ENCODE data around the gene LEMD3.

The LEMD3 gene

DNA sequence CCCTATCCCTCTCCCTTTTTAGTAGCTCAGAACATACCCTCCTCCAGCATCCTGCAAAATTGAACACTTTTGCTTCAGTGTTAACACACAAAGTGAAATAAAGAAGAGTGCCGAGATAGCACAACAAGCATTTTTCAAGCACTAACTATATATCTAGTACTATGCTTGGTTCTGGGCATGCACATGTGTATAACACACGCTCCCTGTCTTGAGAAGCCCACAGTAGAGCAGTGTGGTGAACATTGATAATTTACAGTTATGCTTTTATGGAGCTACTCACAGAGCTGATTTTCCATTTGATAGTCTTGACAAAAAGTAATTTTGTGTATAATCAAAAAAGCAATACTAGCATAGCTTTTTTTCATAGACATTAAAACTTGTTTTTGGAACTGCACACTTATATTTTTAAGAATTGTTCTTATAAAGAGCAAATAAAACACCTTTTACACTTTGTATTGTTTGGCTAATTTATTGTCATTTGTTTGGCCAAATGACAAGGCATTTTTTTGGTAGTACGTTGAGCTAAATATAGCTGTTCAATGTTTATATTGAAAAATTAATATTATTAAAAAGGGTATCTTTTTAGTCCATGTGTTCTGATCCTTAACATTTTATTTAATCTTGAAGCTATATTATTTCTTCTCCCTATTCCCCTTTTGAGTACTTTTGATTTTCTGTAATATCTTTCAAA is 39.7 kb downstream of the LEMD3 start:
- no peak for DNase-seq

DNA sequence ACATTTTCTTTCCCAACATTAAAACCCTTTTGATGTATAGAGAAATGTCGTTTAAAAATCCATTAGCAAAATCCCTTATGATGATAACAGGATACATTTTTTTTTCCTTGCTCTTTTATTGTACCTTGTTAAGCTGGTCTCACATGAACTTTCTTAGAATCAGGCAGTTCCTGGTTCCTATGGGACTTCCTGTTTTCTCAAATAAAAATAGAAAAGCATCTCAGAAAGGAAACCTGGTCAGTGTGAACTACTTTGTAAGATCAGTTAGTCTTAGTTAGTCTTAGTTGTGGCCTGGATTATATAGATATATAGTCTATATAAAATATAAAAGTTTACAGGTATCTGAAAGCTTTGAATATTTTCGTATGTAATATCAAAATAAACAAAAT is 40.3 kb downstream of the LEMD3 start:
- no peak for DNase-seq

DNA sequence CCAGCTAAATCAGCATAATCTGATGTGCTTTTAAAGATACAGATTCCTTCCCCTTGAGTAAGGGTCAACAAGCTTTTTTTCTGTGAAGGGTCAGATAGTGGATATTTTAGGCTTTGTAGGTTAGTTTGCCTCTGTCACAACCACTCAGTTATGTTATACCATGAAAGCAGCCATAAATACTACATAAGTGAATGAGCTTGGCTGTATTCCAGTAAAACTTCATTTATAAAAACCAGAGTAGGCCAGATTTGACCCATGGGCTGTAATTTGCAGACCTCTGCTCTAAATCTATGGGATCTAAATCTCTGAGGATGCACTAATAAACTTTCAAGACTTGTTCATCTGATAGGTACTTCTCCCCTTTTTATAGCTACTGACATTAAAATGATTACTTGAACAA is 47.7 kb downstream of the LEMD3 start:
- no peak for DNase-seq

DNA sequence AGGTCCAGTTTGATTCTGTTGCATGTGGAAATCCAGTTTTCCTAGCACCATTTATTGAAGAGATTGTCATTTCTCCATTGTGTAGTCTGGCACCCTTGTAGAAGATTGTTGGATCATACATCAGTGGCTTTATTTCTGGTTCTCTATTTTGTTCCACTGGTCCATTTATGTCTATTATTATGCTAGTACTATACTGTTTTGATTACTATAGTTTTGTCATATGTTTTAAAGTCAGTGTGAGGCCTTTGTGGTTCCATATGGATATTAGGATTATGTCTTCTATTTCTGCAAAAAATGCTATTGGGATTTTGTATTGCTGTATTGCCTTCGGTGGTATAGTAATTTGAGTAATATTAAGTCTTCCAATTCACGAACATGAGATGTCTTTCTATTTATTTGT is 51.4 kb downstream of the LEMD3 start:
- no peak for DNase-seq

DNA sequence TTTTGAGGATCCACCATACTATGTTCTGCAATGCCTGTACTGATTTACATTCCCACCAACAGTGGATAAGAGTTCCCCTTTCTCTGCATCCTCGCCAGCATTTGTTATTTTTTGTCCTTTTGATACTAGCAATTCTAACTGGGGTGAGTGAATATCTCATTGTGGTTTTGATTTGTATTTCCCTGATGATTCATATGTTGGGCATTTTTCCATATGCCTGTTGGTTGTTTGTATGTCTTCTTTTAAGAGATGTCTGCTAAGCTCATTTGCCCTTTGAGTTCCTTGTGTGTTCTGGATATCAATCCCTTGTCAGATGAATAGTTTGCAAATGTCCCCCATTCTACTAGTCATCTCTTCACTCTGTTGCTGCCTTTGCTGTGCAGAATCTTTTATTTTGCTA is 60.1 kb downstream of the LEMD3 start:
- no peak for DNase-seq

DNA sequence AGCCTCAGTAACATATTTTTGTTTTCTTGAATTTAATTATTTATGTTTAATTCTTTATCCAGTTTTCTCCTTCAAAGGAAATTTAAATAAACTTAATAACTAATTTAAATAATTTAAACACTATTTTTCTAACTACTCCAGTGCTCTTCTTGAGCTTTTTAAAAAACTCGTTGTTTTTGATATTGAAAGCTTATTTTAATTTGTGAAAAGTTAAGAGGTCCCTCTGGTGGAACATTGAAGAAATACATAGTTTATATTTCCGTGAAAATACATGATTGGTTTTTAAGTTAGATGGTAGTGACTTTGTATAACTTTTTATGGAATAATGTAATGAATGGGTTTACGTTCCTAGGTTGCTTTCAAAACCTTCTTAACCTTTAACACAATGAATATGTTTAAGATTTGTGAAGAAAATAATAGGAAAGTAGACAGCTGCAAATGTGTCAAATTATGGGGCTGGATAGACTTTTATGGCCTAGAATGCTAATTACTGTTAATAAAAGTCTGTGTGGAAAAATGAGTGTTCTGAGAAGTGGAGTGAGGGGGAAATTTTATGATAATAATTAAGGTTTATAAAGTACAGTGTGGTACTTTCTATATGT is 63.2 kb downstream of the LEMD3 start:
- no peak for DNase-seq

DNA sequence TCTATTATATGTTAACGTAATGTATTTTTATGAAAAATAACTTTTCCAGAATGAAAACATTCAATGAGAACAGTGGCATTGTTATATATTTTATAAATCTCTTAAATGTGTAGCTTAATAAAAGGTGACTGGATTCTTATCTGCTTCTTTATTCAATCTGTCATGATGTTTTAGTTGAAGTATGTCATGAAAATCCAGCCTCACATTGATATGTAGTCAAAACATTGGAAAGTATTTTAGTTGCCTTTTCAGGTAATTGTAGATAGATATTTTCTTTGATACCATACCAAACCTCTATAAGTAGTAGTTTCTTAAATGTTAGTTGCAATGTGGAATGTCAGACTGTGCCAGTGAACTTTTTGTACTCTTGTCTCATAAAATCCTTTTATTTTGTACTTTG is 67.8 kb downstream of the LEMD3 start:
- no peak for DNase-seq

DNA sequence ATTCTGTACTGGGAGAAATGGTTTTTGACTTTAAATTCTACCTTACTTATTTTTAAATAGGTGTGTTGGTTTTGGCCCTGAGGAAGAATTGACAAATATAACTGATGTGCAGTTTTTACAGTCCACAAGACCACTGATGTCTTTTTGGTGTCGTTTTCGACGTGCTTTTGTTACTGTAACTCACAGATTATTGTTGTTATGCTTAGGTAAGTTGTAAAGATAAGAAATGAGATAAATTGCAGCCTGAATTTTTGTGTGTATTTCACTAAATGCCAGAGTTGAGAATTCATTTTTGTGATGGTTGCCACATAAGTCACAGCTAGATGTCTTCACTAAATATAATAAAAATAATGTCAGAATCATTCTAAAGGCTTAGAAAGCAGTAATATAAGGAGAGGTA is 69.2 kb downstream of the LEMD3 start:
- no peak for DNase-seq

DNA sequence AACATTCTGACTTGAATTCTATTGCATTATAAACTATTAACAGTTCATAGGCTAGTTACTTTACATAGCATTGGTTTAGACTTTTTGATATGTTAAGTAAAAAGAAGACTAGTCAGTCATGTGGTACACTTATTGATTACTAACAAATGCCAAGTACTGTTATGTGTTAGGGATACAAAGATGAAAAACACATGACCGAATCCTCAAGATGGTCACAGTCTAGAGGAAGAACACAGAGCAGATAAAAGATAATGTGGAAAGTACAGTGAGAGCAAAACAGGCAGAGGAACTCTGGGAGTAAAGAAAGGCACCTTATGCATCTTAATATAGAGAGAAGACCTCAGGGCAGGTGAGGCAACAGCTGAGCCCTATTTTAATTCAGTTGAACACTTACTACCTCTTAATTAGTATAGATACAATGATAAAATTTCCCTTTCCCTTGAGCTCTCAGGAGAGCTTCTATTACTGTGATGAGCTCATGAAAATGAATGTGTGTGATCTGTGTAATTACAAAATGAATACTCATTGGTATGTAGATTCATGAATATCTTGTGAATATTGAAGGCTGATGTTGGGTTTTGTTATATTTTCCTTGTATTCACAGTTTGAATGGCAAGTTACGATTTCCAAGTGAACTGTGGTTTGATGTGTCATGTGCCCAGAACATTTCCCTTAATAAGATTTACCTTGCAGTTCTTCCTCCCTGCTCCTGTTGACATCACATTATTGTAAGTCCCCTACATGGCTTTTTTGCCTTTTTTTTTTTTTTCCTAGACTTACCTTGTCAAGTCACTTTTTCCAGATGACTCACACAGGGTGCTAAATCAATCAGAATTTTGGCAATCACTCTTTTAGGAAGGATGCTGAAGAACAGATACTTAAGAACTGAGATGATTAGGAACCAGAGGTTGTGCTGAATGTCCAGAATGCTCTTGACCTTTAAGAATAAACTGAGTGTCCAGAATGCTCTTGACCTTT is 79.6 kb downstream of the LEMD3 start:
- no peak for DNase-seq

DNA sequence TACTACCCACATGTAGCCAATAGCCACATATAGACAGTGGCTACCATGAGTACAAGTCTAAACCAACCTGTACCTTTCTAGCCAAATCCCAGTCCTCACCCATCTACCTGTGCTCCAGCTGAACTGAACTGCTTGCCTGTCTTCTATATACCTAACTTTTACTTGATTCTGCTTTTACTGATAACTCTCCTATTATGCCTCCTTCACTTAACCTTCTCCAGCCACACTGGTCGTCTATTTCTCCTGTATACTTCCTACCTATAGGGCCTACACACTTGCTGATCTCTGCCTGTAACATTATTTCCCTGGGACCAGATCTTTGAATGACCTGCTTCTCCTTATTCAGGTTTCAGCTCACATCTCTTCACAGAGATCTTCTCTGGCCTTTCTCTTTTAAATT is 83.1 kb downstream of the LEMD3 start:
- no peak for DNase-seq

DNA sequence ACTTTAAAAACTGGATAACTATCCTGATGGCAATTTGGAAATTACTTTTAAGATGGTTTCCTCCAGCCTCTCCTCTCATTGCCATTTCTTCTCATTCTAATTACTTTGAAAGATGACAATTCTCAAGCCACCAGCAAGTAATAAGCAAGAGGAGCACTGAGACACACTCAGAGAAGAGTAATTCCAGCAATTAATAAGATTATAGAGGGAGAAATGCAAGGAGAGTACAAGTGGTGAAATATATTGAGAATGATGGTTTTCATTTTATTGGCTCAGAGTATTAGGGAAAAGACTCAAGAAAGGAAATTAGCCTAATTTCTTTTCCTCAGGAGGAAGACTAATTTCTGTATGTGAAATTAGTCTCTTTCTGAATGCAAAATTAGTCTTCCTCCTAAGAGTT is 88.6 kb downstream of the LEMD3 start:
- DNase-seq = no peak

DNA sequence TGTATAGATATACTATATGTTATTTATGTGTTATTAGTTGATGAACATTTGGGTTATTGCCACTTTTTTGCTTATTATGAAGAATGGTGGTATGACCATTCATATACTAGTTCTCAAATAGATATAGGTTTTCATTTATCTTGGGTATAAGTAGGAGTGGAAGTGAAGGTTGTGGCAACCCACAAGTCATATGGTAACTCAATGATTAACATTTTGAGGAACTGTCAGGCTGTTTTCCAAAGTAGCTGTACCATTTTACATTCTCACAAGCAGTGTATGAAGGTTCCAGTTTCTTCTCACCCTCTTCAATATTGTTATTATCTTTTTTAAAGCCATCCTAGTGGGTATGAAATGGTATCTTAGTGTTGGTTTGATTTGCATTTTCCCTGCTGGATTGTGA is 90.1 kb downstream of the LEMD3 start:
- DNase-seq = no peak

DNA sequence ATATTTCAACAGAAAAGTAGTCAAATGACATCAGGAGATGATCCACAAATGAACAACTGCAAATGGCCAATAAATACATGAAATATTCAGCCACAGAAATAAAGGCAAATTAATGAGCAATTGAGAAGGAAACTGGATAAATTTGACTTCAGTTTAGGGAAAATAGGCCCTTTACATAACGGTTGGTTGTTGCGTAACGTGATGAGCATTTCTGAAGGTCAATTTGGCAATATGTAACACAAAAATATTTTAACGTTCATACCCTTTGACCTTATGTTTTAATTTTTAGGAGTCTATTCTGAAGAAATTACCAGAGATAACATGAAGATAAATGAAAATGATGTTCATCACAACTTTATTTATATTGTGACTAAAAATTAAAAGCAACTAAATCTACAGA is 94.4 kb downstream of the LEMD3 start:
- DNase-seq = no peak

DNA sequence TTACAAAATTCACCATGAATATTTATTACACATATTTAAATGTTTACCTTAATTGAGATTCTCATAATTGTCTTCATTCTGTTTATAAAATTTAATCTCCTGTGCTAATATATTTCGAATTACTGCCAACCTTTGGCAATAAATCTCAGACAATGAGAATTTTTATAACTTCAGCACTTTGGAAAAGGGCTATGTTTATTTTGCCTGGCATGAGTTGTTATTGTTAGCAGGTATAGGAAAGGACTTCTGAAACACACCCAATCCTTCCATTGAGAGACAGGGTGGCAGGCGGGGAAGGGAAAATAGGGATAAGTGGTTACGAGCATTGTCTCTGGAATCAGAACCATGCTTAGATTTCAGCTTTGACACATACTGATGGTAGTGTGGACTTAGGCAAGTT is 97.0 kb downstream of the LEMD3 start:
- DNase-seq = no peak

DNA sequence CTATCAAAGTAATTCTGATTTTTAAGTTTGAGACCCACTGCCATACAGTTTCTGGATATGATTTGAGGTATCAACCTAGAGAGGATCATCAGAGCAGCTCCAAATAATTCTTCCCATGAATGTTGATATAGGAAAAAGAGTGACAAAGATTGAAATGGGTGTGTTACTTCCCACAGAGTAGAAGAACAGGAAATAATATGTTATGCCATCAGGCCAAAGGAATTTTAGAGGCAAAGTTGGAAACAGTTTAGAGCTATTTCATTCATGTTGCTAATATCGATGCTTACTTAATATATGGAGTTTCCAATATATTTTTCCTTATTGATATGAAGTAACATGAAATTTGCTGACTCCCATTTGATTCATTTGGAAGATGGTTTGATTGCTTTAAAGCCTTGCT is 100.2 kb downstream of the LEMD3 start:
- DNase-seq = no peak

DNA sequence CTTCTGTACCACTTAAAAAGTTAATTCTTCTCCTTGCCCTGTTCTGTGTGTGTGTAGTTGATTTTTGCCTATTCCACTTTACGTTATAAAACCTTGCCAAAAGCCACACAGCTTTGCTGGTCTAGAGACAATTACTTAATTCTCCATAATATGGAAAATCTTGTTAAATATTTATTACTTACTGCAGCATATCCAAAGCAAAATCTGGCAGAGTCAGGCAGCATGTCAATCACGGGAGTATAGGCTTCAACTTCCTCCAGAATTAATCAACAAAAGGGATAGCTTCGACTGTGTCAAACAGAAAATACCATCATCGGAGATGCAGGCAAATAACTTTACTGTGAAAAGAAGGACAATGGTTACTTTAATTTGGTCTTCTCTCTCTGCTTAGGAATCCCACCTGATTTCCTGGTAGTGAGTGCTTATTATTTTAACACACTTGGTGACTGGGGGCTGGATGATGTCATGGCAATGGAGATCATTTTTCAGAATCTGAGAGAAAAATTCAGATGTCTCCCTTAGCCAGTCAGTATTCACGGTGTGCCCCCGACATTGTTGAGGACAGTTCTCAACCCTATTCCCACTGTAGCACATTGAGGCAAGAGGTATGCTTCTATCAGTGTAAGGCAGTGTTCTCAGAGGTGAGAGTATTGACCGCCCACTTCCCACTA is 105.4 kb downstream of the LEMD3 start:
- no peak for DNase-seq

DNA sequence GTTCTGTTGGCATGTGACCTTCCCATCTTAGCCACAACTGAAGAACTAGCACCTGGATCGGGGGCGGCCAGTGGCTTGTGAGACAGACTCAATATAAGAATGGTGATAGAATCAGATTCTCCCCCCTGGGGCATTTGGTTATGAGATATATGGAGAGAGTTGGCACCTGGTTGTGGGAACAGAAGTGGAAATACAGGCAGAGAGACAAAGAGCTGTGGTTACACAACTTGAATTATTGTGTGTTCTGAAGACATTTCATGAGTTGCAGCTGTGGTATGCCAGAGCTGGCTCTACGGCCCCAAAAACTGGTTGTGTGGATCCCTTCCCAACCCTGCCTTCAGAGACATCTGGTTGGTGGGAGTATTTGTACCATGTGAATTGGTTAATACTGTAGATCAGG is 106.2 kb downstream of the LEMD3 start:
- no peak for DNase-seq

DNA sequence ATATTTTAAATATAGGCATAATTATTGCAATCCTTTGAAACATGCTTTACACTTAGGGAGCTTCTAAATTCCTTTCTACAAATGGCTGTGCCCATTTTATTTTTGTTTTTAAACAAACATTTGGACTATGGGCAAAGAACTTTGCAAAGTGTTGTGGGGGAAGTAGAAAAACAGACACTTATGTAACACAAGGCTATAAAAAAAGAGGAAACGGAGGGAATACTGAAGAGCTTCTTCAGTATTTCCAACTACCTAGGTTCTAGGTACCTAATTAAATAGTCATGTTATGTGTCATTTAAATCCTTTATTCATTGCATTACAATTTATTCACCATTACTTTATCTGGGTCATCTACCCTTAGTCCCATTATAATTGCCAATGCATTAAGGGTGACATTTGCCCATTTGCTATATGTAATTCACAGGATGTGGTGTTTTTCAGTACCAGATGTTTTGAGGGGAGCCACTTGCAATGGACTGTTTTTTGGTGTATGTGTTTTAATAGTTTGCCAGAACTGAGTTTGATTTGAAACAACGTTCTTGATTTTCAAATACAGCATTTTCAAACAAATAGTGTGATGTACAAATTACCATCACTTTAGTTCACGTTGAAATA is 107.6 kb downstream of the LEMD3 start:
- no peak for DNase-seq

DNA sequence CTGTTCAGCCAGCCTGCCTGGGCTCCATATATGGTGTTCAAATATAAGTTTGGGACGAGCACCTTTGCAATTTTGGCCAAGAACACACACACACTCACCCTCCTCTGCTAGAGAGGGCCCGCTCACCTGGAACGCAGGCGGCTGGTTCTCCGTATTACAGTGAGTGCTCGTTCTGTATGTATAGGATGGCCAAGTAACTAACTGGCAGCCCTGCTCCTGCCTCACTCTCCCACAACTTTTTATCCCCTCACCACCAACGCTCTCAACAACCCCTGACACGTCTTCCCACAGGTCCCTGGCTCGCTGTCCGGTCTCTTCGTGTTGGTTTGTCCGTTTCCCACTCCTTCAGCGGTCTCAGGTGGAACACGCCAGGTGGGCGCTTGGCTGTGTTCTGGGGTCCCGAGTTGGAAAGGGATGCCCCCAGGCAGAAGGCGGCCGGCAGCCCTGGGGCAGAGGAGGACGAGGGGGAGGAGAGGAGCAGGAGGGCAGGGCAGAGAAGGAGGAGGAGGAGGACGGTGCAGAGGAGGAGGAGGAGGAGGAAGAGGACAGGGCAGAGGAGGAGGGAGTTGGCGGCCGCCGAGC is 108.7 kb downstream of the LEMD3 start:
- DNase-seq = no peak

DNA sequence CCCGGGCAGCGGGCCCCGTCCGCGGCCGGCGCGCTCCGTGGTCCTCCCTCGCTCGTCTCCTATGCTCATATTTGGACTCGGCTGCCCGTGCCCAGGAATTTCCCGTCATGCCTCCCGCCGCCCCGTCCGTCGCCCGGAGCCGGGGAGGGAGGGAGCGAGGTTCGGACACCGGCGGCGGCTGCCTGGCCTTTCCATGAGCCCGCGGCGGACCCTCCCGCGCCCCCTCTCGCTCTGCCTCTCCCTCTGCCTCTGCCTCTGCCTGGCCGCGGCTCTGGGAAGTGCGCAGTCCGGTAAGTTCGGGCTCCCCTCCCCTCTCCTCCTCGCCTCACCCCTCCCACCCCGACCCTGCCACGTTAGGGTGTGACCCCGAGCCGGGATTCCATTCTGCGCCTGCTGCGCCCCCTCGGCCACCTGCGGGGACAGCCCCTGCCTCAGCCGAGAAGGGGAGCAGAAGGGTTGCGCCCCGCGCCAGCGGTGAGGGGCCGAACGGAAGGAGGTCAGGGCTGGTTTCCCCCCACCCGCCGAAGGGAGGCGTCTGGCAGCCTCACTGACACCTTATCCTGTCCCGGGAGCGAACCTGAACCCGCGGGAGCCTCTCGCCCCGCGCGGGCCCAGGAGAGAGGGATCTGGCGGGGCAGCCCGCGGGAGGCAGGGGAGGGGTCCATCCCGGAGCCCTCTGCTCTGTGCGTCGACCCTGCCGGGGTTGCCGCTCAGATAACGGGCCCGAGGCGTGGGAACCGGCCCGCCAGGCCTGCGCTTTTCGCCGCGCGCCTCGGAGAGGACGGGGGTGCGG is 109.4 kb downstream of the LEMD3 start, which contains the start of gene MSRB3:
Gene MSRB3, plus strand, starts transcription at position 108 of the 793 bp plus-strand sequence. CDS start 29,897 bp downstream, outside the sequence.
- DNase-seq = no peak

DNA sequence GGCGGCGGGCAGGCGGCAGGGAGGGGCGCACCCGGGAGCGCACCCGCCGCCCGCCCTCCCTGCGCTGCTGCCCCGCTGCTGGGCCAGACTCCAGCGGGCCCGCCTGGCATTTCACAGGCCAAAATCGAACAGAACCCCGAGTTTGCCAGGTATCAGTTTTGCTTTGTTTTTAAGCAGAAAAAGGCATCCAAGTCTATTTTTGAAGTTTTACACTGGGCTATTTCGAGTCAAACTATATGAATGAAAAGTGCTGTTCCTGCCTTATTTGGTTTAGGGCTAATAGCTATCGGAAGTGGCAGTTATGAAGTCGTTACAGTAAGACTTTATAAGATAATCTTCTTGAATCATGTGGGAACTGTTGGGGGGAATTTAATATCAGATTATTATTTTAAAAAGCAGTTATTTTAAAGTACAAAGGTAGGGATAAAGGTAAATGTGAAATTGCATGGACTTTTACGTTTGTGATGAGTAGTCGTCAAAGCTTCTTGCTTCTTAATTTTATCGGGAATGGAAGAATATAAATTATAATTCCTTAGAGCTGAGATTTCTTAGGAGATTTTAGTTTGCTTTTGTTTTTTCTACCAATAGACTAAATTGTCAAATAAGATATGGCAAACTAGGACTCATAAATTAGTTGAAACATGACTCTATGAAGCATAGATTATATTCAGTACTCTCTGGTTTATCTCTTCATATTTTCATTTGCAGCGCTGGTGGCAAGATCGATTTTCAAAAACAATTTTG is 110.2 kb downstream of the LEMD3 start:
- DNase-seq = no peak

Measured in activated effector memory CD4-positive, alpha-beta T cell treated with Interleukin-2 at 50 U/mL for 16 hours (primary cell).